ENCODE measurements around the gene KCNMB2.

Gene KCNMB2

DNA sequence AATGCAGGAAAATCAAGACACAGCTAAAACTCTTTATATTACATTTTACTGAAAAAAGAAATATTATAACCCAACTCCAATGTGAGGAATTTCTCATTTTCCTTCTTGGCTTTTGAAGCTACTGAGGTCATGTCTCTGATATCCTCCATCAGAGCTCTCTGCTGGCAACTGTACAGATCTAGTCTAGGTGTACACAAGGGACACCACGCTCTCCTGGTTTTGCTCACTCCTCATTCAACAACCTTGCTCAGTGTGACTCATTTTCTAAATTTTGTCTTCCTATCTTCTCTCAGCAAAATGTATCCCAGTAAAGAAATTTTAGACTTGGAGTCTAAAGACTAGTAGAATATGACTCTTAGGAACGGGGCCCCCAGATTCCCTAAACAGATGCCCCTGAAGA is 144.3 kb downstream of the KCNMB2 start:
- no peak for TF ChIP-seq CTCF (IDR thresholded peaks at IDR 0.05)
- H3K27me3 ChIP-seq = no peaks in the 10 kb centered on the region
- H3K4me3 ChIP-seq (ENCODE audit: low read depth in 1 of 2, low read length in 1 of 2) = no peak overlapping the region
- no peak overlapping the region for H3K27ac ChIP-seq
- H3K4me1 ChIP-seq (ENCODE audit: control insufficient read depth in 1 of 2, insufficient read depth in 1 of 2, low read depth in 1 of 2, low read length in 1 of 2) = no peaks in the 10 kb centered on the region
- no peaks in the 10 kb centered on the region for H3K36me3 ChIP-seq
- H3K9me3 ChIP-seq = no peaks in the 10 kb centered on the region

- Histone ChIP-seq H3K4me1 (ENCODE audit: control insufficient read depth in 1 of 2, insufficient read depth in 1 of 2, low read depth in 1 of 2, low read length in 1 of 2) (no peaks in the 10 kb centered on the region), H3K36me3 (no peaks in the 10 kb centered on the region), H3K4me3 (ENCODE audit: low read depth in 1 of 2, low read length in 1 of 2) (no peak overlapping the region), H3K9me3 (no peaks in the 10 kb centered on the region), H3K27ac (no peak overlapping the region), H3K27me3 (no peaks in the 10 kb centered on the region)
- no peak for TF ChIP-seq CTCF (IDR thresholded peaks at IDR 0.05)
These were observed 148.8 kb downstream of the KCNMB2 start for GRCh38 chr3:178684881-178685590.

- no peak overlapping the region for H3K27ac ChIP-seq
- no peaks in the 10 kb centered on the region for H3K27me3 ChIP-seq
- H3K4me3 ChIP-seq (ENCODE audit: low read depth in 1 of 2, low read length in 1 of 2) = no peak overlapping the region
- no peaks in the 10 kb centered on the region for H3K9me3 ChIP-seq
- TF ChIP-seq CTCF (IDR thresholded peaks at IDR 0.05) = no peak
- no peaks in the 10 kb centered on the region for H3K4me1 ChIP-seq (ENCODE audit: control insufficient read depth in 1 of 2, insufficient read depth in 1 of 2, low read depth in 1 of 2, low read length in 1 of 2)
- no peaks in the 10 kb centered on the region for H3K36me3 ChIP-seq
These were observed 149.3 kb downstream of the KCNMB2 start for GRCh38 chr3:178685591-178685906.

DNA sequence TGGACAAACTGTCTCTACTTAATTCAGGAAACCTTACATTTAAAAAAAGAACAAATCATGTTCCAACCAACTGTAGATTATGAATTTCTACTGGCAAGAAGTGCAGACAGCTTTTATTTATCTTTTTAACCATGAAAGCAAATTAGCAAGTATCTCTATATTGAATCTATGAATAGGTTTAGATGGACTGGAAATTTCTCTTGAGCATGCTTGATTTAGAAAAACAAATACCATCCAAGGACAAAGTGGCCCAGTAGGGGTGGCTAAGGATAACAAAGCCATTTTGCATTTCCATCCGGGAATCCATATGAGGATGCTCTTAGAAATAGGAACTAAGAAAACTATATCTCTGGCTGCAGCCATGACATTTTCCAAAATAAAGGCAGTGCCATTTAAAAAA is 150.6 kb downstream of the KCNMB2 start:
- no peaks in the 10 kb centered on the region for H3K36me3 ChIP-seq
- no peak overlapping the region for H3K4me3 ChIP-seq (ENCODE audit: low read depth in 1 of 2, low read length in 1 of 2)
- H3K9me3 ChIP-seq = no peaks in the 10 kb centered on the region
- no peak for TF ChIP-seq CTCF (IDR thresholded peaks at IDR 0.05)
- no peaks in the 10 kb centered on the region for H3K27me3 ChIP-seq
- no peaks in the 10 kb centered on the region for H3K4me1 ChIP-seq (ENCODE audit: control insufficient read depth in 1 of 2, insufficient read depth in 1 of 2, low read depth in 1 of 2, low read length in 1 of 2)
- H3K27ac ChIP-seq = no peak overlapping the region

DNA sequence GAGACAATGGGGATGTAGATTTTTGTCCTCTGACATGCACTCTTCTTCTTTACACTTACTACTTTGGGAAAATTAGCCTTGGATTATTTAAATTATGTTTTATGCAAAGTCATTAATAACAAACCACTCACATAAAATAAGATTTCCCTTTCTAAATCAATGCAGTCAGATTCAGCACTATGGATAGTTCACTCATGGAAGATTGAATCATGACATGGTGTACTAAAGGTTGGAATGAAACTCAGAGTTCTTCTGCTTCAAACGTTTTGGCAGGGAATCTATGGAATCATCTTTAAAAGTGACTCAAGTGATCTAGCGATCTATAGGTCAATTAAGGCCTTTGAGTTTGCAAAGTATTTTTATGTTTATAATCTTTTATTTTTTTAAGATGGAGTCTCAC is 154.3 kb downstream of the KCNMB2 start:
- H3K27ac ChIP-seq = no peak overlapping the region
- no peaks in the 10 kb centered on the region for H3K27me3 ChIP-seq
- no peaks in the 10 kb centered on the region for H3K36me3 ChIP-seq
- no peaks in the 10 kb centered on the region for H3K4me1 ChIP-seq (ENCODE audit: control insufficient read depth in 1 of 2, insufficient read depth in 1 of 2, low read depth in 1 of 2, low read length in 1 of 2)
- no peak for TF ChIP-seq CTCF (IDR thresholded peaks at IDR 0.05)
- H3K9me3 ChIP-seq = no peaks in the 10 kb centered on the region
- no peak overlapping the region for H3K4me3 ChIP-seq (ENCODE audit: low read depth in 1 of 2, low read length in 1 of 2)

DNA sequence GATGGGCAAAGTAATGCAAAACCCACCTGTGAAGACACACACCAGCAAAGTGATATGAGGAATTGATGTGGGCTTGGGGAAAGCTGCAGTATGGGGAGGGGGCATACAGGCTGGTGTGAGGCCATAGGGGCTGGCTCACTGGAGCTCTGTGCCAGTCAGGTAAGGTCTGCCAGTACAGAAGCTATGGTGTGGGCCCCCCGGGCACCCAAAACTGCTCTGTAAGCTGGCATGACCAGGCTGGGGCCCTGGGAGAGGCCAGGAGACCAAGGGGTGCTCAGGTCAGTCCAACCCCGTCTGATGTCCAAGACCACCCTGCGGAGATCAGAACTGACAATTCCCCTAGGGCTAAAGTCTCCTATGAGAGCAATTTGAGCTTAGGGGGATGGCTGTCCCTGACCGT is 163.1 kb downstream of the KCNMB2 start:
- TF ChIP-seq CTCF (IDR thresholded peaks at IDR 0.05) = no peak
- H3K4me1 ChIP-seq (ENCODE audit: control insufficient read depth in 1 of 2, insufficient read depth in 1 of 2, low read depth in 1 of 2, low read length in 1 of 2) = no peaks in the 10 kb centered on the region
- no peaks in the 10 kb centered on the region for H3K27me3 ChIP-seq
- no peaks in the 10 kb centered on the region for H3K9me3 ChIP-seq
- no peak overlapping the region for H3K27ac ChIP-seq
- no peak overlapping the region for H3K4me3 ChIP-seq (ENCODE audit: low read depth in 1 of 2, low read length in 1 of 2)
- H3K36me3 ChIP-seq = no peaks in the 10 kb centered on the region
